DOHH2 (cell line): ENCODE data around the gene APBA2.

Source experiments
- H3F3A ChIP-seq: fragments of 200-600 bp; sonication (generic), shearing (Covaris generic); 2 replicates; pipeline ENCODE4 v1.6.0; 2016; ENCODE audit warnings: antibody characterized with exemption, mild to moderate bottlenecking; ENCODE audit not compliant: control insufficient read depth, insufficient read depth
- H3K27ac ChIP-seq: fragments of 200-600 bp; sonication (generic); 2 replicates; pipeline ENCODE4 v1.5.1; 2014; ENCODE audit warnings: low read depth, mild to moderate bottlenecking, low read length, moderate library complexity
- H3K27me3 ChIP-seq: fragments of 200-600 bp; sonication (generic); 2 replicates; pipeline ENCODE4 v1.6.1; 2014; ENCODE audit warnings: mild to moderate bottlenecking, low read length, mixed read lengths; ENCODE audit not compliant: control insufficient read depth
- H3K36me3 ChIP-seq: fragments of 200-600 bp; sonication (generic); 2 replicates; pipeline ENCODE4 v1.6.1; 2014; ENCODE audit warnings: mild to moderate bottlenecking, low read length, moderate library complexity, mixed read lengths; ENCODE audit not compliant: control insufficient read depth
- H3K4me1 ChIP-seq: fragments of 200-600 bp; sonication (generic); 2 replicates; pipeline ENCODE4 v1.6.1; 2014; ENCODE audit warnings: mild to moderate bottlenecking, low read length, mixed read lengths; ENCODE audit not compliant: control insufficient read depth
- H3K4me2 ChIP-seq: fragments of 200-600 bp; sonication (generic); 2 replicates; pipeline ENCODE4 v1.6.0; 2014; ENCODE audit warnings: mild to moderate bottlenecking, low read length, moderate library complexity
- H3K4me3 ChIP-seq: fragments of 200-600 bp; sonication (generic); 2 replicates; pipeline ENCODE4 v1.5.1; 2014; ENCODE audit warnings: mild to moderate bottlenecking, low read length, mixed read lengths
- H3K79me2 ChIP-seq: fragments of 200-600 bp; sonication (generic); 2 replicates; pipeline ENCODE4 v1.6.1; 2014; ENCODE audit warnings: mild to moderate bottlenecking, low read length, mixed read lengths; ENCODE audit not compliant: control insufficient read depth
- H3K9me2 ChIP-seq: fragments of 200-600 bp; sonication (generic); replicated peaks from 2 replicates; pipeline ENCODE4 v1.6.1; 2014; ENCODE audit warnings: mild to moderate bottlenecking, low read length, mixed read lengths; ENCODE audit not compliant: control insufficient read depth
- H3K9me3 ChIP-seq: fragments of 200-600 bp; sonication (generic); 2 replicates; pipeline ENCODE4 v1.6.1; 2014; ENCODE audit warnings: antibody characterized with exemption, low read length, mixed read lengths; ENCODE audit not compliant: control insufficient read depth, insufficient read depth
- H4K20me1 ChIP-seq: fragments of 200-600 bp; sonication (generic); 2 replicates; pipeline ENCODE4 v1.6.0; 2014; ENCODE audit warnings: low read depth, mild to moderate bottlenecking, antibody characterized with exemption, low read length, moderate library complexity; ENCODE audit not compliant: control insufficient read depth, insufficient read depth
- CTCF ChIP-seq: fragments of 200-600 bp; sonication (generic); IDR thresholded peaks from one replicate; pipeline ENCODE4 v1.5.1; 2014; ENCODE audit warnings: antibody characterized with exemption, mild to moderate bottlenecking, low read depth, low read length; ENCODE audit not compliant: poor library complexity, severe bottlenecking
- EZH2phosphoT487 ChIP-seq: fragments of 200-600 bp; sonication (generic); IDR thresholded peaks from 2 replicates; pipeline ENCODE4 v1.6.1; 2017; ENCODE audit warnings: borderline replicate concordance, mild to moderate bottlenecking, antibody characterized with exemption, low read length, moderate library complexity, mixed read lengths

APBA2 gene

DNA sequence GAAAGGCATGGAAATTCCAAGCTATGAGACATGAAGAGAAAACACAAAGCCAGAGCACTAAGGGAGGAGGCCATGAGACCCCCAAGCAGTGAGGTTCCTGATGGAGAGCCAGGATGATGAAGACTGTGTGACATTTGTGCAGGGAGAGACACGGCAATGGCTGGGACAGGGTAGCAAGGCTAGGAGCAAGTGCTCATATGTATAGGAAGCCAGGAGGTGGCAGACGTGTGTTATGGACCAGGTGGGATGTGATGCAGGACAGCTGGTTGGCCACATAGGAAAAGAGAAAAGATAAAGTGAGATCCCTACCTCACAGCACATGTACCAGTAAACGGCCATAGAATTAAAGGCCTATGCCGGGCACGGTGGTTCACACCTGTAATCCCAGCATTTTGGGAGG, 112.7 kb downstream of the APBA2 start:
- Histone ChIP-seq H4K20me1 (no peaks in the 10 kb centered on the region), H3F3A (no peaks in the 10 kb centered on the region), H3K27ac (no peak overlapping the region), H3K79me2 (no peaks in the 10 kb centered on the region), H3K4me3 (no peak overlapping the region), H3K9me3 (no peaks in the 10 kb centered on the region), H3K9me2 (no peaks in the 10 kb centered on the region), H3K27me3 (no peaks in the 10 kb centered on the region), H3K4me2 (no peak overlapping the region), H3K36me3 (no peaks in the 10 kb centered on the region), H3K4me1 (no peaks in the 10 kb centered on the region)
- TF ChIP-seq EZH2phosphoT487 (no peak), CTCF (no peak)

DNA sequence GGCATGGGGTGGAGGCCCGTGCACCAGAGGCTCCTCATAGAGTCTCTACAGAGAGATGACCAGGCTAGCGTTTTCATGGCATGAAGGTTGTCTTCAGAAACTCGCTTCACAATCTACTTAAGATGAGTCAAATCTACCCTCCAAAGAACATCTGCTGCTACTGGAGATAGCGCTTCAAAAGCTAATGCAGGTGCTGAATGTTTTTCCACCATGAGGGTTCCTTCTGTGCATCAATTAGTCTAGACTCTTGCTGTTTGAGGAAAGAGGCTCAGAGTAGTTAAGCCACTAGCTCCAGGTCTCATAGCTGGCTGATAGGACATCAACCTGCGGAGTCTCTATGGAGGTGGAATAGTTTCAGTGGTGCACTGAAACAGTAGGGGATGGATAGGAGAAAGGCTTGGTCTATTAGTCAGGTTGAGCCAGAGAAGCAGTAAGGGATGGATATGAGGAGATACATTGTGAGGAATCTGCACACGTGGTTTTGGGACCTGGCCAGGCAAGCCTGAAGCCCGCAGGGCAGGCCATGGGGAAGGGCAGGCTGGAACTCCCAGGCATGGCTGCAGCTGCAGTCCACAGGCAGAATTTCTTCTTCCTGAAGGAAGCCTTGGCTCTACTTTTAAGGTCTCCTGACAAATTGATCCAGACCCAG, 117.5 kb downstream of the APBA2 start:
- H3K9me3 ChIP-seq, result no peaks in the 10 kb centered on the region
- TF ChIP-seq EZH2phosphoT487 (no peak), CTCF (no peak)
- no peaks in the 10 kb centered on the region for H3K79me2 ChIP-seq
- H4K20me1 ChIP-seq, result no peaks in the 10 kb centered on the region
- no peak overlapping the region for H3K27ac ChIP-seq
- H3K4me3 ChIP-seq, result no peak overlapping the region
- H3K4me1 ChIP-seq, result no peaks in the 10 kb centered on the region
- H3K27me3 ChIP-seq, result no peaks in the 10 kb centered on the region
- no peaks in the 10 kb centered on the region for H3K9me2 ChIP-seq
- H3F3A ChIP-seq, result no peaks in the 10 kb centered on the region
- H3K36me3 ChIP-seq, result no peaks in the 10 kb centered on the region
- no peak overlapping the region for H3K4me2 ChIP-seq

DNA sequence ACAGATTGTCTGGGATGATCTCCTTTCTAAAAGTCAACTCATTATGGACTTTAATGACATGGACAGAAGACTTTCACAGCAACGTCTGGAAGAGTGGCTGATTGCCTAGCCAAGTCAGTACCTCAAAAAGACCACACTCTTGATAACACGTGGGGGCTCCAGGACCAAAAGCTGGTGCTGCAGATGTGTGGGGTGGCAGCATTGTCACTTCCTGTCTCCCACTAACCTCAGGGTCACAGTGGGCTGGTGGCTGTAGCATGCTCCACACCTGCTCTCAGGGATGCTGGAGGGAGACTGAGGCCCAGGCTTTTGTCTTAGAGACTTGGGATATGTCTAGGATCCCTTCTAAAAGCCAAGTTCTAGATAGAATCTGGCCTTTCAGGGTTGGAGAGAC, 118.1 kb downstream of the APBA2 start:
- Histone ChIP-seq H3K9me3 (no peaks in the 10 kb centered on the region), H3F3A (no peaks in the 10 kb centered on the region), H3K9me2 (no peaks in the 10 kb centered on the region), H3K79me2 (no peaks in the 10 kb centered on the region), H3K4me1 (no peaks in the 10 kb centered on the region), H3K27me3 (no peaks in the 10 kb centered on the region), H3K36me3 (no peaks in the 10 kb centered on the region), H4K20me1 (no peaks in the 10 kb centered on the region), H3K4me2 (no peak overlapping the region), H3K4me3 (no peak overlapping the region), H3K27ac (no peak overlapping the region)
- TF ChIP-seq EZH2phosphoT487 (no peak), CTCF (no peak)

GRCh38 chr15:29005931-29006330, 120.2 kb downstream of the APBA2 start:
- Histone ChIP-seq H3K36me3 (no peaks in the 10 kb centered on the region), H3K9me3 (no peaks in the 10 kb centered on the region), H3K9me2 (no peaks in the 10 kb centered on the region), H3K4me2 (no peak overlapping the region), H3K4me3 (no peak overlapping the region), H3K4me1 (no peaks in the 10 kb centered on the region), H3K27ac (no peak overlapping the region), H4K20me1 (no peaks in the 10 kb centered on the region), H3F3A (no peaks in the 10 kb centered on the region), H3K27me3 (no peaks in the 10 kb centered on the region), H3K79me2 (no peaks in the 10 kb centered on the region)
- TF ChIP-seq EZH2phosphoT487, result no peak
- TF ChIP-seq CTCF, result no peak
